GM18517 (cell line): Measurements from ENCODE around the gene RNF113A.
"Not testable (repeated sequence)": the region's sequence is repeated elsewhere in the genome, so short reads cannot be mapped to it uniquely, and the experiment has no call there.

Experiments
- ATAC-seq: cut with Tn5 transposase; IDR thresholded peaks from one replicate; pipeline ENCODE4 v1.9.1; 2021; ENCODE audit warnings: mild to moderate bottlenecking, moderate library complexity; ENCODE audit not compliant: unreplicated experiment

The RNF113A gene

DNA sequence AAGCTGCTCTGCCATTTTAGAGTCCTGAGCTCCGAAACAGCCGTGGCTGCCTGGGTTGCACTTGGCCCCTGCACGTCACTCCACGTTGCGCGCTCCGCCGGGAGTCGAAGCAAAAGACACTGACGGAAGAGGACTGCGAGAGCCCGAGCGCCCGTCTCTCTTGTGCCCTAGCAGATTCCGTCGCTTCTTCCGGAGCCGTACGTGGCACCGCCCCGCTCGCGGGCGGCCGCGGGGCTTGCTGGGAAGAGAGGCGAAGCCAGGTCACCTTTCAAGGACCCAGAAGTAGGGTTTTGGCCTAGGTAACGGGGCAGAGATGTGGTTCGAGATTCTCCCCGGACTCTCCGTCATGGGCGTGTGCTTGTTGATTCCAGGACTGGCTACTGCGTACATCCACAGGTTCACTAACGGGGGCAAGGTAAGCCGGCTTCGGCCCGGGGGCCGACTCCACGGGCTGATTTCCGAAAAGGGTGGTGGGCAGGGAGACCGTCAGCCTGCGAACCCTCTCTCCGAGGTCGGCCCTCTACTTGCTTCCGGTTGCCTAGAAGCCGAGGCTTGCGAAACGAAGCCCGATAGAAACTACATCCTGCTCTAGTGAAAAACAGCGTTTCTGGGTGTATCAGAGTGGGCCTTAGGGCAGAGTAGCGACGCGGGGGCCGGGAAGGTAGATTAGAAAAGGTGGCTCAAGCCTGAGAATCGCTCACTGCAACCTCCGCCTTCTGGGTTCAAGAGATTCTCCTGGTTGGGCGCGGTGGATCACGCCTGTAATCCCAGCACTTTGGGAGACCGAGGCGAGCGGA, at the start of gene RNF113A, which contains the start of gene NDUFA1:
Gene RNF113A, minus strand, starts transcription at position 135 of the 797 bp plus-strand sequence. Its CDS starts 120 bp downstream, at position 15.
Gene NDUFA1, plus strand, starts transcription at position 234 of the 797 bp plus-strand sequence. Its CDS starts 80 bp downstream, at position 314.
- ATAC-seq = peak; percentile 90

DNA sequence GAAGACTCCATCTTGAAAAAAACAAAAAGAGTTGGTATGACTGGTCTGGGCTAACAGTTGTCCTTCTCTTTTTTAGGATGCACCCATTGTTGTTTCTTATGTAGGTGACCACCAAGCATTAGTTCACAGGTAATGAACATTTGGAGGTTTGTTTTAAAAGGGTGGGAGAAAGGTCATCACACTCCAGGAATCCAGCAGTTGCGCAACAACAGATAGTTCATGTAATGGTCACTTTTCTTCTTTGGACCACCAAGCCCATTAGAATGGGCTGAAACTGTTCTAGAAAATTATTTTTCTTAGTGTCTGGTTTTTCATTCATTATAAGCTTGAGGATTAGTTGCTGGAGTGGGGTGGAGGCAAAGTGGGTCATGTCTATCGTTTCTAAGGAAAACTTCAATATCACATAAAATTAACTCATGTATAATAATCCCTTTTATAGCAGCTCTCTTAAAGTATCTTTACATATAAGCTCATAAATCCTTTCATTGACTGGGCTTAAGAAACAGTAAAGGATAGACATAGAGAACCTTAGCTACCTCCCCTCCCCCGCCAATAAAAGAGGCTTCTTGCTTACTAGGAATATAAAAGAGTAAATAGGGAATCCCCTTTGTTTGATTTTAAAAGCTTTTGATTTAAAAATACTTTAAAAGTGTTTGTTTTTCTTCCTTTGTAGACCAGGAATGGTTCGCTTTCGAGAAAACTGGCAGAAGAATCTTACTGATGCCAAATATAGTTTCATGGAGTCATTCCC, 48.5 kb upstream of the RNF113A start:
- ATAC-seq = no peak

DNA sequence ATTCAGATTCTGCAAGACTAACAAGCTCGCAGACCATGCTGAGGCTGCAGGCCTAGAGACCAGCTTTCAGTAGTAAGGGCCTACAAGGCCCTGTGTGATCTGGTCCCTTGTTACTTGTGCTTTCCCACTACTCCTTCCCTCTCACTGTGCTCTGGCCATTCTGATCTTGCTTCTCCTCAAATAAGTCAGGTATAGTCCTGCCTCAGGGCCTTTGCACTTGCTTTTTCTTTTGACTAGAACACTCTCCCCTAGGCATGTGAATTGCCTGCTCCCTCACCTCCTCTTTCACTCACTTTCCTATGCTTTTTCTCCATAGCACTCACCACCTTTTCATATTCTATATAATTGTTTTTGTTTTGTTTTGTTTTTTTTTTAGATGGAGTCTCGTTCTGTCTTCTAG, 46.3 kb upstream of the RNF113A start:
- no peak for ATAC-seq

DNA sequence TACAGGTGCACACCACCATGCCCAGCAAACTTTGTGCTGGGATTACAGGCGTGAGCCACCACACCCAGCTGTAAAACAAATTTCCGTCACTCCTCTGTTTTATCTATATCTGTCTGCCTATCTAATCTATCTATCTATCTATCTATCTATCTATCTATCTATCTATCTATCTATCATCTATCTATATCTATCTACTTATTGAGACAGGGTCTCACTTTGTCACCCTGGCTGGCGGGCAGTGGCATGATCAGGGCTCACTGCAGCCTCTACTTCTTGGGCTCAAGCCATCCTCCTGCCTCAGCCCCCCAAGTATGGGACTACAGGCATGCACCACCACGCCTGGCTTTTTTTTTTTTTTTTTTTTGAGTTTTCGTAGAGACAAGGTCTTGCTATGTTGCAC, 44.8 kb upstream of the RNF113A start:
- no peak for ATAC-seq

DNA sequence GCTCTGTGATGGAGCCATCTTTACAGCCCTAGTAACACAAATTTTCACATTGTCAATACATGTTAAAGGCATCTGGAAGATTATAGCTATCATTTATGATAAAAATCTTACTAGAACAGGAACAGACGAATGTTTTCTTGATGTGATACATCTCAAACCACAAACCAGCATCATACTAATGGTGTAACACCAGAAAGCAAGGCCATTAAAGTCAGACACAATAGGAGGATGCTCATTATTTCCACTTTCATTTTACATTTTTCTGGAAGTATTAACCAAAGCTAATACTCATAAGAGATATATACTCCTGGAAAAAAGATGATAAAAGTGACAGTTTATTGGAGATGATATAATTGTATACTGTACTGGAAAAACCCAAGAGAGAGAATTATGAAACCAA, 29.4 kb upstream of the RNF113A start:
- ATAC-seq = no peak

DNA sequence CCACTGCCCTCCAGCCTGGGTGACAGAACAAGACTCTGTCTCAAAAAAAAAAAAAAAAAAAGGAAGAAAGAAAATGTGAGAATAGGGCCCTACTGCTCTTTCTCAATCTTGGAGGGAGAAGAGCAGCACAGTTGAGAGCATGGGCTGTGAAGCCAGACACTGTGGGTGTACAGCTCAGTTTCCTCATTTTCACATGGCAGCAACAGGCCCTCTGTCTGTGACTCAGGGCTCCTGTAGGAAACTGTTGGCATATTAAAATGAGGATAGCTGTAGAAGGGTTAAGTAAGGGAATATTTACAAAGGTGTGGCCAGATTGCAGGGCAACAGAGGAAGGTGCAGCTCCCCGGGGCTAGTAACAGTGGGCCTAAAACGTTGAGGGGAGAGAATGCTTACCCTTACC, 27.6 kb upstream of the RNF113A start:
- no peak for ATAC-seq

DNA sequence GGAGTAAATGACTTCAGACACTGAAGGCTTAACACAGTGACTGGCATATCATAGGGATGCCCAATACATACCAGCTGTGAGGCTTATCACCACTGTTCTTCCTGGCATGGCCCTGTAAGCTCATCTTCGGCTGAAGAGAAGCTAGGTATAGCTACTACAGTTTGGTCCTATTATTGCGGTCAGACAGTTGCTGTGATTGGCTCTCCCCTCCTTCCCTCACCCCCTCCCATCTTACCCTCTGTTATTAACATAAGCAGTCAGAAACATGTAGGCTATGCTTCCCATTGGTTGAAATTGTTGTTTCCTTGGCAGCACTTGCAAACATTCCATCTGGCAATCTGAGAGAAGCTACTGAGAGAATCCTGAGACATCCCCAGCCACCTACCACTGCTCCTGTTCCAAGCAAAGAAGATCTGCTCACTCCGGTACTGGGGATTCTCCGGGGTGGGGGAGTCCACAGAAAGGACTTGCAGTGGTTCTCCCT, 24.4 kb upstream of the RNF113A start, which contains the start of gene AKAP14:
Gene AKAP14, plus strand, starts transcription at position 51 of the 484 bp plus-strand sequence. CDS start 7,331 bp downstream, outside the sequence.
- ATAC-seq = no peak

DNA sequence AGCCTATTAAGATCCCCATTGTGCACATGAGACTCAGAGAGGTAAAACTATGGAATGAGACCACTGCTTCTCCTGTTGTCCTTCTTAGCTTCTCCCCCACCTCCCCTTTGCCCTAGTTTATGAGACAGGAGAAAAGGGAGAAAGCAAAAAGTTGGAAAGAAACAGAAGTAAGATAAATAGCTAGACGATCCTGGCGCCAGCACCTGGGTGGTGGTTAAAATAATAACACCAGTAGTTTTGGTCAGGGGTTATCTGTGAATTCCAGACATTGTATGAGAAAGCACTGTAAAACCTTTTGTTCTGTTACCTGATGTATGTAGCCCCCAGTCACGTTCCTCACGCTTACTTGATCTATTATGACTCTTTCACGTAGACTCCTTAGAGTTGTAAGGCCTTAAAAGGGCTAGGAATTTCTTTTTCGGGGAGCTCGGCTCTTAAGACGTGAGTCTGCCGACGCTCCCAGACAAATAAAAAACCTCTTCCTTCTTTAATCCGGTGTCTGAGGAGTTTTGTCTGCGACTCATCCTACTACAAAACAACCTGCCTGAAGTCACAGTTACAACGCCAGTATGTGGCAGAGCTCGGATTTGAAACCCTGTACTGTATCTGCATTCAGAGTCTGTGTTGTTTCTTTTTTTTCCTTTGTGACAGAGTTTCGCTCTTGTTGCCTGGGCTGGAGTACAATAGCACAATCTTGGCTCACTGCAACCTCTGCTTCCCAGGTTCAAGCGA, 20.6 kb upstream of the RNF113A start:
- ATAC-seq = not testable (repeated sequence)

DNA sequence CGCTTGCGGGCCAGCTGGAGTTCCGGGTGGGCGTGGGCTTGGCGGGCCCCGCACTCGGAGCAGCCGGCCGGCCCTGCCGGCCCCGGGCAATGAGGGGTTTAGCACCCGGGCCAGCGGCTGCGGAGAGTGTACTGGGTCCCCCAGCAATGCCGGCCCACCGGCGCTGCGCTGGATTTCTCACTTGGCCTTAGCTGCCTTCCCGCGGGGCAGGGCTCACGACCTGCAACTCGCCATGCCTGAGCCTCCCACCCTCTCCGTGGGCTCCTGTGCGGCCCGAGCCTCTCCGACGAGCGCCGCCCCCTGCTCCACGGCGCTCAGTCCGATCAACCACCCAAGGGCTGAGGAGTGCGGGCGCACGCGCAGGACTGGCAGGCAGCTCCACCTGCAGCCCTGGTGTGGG, 19.1 kb upstream of the RNF113A start:
- ATAC-seq = not testable (repeated sequence)

DNA sequence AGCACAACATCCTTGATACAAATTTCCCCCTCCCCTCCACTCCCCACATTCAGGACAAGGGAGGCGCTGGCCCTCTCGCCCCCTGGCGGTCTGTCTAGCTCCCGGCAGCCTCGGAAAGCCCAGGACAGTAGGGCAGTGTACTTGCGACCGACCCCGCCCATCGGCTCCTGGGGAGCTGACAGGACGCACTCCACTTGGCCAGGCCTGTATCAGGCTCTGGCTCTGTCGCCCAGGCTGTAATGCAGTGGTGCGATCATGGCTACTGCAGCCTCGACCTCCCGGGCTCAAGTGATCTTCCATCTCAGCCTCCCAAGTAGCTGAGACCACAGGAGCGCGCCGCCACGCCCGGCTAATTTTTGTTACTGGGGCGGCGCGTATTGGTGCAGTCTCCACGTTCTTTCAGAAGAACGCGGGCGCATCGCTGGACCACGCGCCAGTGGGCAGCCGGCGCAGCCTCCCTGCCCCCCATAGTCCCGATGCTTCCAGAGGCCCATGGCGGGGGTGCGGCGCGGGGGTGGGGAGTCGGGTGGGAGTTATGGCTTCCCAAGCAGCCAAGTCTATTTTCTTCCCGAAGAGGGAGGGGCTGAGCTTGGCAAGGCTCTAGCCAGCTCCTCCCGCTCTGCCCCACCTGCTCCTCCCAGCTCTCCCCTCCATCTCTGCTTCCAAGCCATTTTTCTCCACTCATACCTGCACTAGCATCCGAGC, 16.3 kb upstream of the RNF113A start:
- ATAC-seq = no peak

DNA sequence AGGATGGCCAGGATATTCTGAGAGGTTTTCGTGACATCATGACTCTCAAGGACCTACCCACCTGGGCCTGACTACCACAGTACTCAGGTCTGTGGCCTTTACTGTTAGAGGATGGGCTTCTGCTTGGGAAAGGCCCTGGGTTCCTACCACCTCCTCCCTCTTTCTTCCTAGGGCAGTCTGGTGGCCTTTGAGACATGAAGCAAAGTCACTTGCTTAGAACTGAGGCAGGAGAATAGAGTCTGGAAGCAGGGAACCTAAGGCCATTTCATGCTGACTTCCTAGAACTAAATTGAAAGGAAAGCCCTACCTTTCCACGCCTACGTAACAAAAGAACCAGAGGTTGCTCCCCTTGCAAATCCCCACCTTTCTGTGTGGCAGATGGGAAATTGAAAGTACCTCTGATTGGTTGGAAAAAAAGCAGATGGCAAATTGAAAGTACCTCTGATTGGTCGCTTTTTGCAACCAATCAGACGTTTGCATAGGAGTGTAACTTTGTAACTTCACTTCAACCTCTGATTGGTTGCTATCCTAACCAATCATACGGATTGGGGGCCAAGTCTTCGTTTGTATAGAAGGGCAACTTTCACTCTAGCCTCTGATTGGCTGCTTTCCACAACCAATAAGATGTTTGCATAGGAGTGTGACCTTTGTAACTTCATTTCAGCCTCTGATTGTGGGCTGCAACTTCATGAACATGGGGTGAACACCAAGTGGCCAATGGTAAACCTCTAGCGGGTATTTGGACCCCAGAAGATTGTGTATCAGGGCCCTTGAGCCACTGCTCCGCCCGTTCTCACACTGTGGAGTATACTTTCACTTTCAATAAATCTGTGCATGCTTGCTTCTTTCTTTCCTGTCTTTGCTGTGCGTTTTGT, 14.3 kb upstream of the RNF113A start:
- ATAC-seq = no peak

DNA sequence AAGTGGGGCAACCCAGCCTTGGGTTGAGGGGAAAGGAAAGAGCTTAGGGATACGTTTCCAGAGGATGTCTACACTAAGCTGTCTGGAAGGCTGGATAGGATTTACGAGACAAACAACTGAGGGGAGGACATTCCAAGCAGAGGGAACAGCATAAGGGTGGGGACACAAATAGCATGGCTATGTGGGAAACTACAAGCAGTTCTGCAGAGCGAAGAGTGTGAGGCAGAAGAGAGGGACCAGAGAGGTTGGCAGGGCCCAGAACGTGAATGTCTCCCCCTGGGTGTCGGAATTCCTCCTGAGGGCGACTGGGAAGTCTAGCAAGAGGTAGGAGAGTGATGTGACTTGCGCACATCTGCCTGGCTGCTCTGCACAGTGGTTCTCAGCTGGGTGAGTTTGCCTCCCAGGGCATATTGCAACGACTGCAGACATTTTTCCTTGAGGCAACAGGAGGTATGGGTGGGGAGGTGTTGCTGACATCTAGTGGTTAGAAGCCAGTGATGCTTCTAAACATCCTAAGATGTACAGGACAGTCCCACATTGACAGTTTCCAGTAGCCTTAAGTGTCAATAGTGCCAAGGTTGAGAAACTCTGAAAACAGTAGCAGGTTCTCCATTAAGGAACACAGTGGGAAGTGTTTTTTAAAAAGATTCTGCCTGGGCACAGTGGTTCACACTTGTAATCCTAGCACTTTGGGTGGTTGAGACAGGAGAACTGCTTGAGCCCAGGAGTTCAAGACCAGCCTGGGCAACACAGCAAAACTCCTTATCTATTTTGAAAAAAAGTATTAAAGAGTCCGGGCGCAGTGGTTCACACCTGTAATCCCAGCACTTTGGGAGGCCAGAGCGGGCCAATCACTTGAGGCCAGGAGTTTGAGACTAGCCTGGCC, 9.3 kb upstream of the RNF113A start:
- ATAC-seq = peak; percentile 75

DNA sequence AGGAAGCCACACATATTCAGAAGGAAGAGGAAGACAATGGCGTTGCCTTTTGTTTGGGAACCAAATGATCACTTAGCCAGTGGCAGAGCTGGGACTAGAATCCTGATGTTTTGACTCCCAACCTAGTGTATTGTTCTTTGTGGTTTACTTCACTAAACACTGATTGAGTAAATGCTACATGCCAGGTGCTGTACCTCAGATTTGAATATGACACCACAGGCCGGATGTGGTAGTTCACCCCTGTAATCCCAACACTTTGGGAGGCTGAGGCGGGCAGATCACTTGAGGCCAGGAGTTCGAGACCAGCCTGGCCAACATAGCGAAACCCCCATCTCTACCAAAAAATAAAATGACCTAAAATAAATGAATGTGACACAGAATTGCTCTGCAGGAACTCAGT, 8.5 kb upstream of the RNF113A start:
- no peak for ATAC-seq

DNA sequence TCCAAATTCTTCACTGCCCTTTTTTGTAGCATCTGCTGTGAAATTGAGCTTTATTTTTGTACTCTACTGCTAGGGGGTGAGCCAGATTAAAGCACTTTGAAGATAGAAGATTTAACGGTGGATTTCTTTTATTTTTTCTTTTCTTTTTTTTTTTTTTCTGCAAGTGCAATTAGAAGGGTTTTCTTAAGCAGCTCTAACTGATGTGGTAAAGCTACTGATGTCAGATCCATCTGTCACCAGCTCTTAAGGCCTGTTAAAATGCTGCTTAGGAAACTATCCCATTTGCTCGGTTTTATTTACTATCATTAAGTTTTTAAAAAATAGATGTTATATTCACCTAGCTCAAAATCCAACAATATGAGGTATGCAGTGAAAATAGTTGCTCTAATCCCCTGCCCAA, 7.2 kb upstream of the RNF113A start:
- ATAC-seq = no peak

DNA sequence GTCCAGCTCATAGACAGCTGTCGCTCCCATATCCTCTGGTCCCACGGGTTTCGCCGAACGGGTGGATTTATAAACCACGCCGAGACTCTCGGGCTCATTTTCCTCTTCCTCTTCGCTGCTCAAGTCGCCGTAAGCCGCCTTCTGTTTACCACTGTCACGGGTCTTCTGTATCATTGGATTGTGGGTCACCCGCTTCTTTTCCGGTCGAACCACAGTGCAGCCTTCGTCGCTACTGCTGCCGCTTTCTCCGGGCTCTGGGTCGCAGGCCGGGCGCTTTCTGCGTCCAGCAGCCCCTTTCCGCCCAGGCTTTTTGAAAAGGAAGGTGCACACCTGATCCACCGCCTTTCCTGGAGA, 311 bp downstream of the RNF113A start:
- ATAC-seq = peak; percentile 44

DNA sequence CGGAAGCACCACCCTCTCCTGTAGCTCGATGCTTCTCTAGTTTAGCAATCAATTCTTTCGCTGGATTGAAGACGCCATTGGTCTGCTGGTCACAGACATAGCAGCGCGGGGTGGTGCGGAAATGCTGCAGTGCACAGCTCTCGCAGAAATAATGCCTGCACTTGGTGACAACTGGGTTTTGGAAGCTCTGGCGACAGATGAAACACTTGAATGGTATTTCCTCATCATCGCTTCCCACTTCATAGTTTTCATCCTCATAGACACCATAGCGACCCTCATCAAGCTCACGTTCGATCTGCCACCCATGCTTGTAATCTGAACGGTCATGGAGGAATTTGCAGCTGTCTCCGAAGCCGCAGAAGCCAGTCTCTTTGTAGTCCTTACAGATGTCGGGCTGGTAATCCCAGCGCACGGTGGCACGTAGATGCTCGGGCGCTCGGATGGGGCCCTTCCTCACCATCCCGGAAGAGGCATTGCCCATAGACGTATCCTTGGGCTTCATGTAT, 854 bp downstream of the RNF113A start:
- ATAC-seq = no peak

DNA sequence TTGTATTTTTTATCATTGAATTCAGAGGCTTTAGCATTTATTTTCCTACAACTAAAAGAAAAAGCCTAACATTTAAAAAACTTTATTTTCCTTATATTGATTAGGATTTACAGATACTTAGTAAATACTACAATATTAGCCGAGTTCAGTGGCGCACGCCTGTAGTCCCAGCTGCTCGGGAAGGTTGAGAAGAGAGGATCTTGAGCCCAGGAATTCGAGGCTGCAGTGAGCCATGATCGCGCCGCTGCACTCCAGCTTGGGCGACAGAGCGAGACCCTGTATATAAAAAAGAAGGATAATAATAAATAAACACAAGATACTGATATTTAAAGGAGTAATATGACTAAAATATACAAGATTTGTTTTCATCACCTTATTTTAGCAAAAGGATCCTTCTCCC, 18.1 kb downstream of the RNF113A start:
- no peak for ATAC-seq
